ENCODE results near the gene ACER3.

DNA sequence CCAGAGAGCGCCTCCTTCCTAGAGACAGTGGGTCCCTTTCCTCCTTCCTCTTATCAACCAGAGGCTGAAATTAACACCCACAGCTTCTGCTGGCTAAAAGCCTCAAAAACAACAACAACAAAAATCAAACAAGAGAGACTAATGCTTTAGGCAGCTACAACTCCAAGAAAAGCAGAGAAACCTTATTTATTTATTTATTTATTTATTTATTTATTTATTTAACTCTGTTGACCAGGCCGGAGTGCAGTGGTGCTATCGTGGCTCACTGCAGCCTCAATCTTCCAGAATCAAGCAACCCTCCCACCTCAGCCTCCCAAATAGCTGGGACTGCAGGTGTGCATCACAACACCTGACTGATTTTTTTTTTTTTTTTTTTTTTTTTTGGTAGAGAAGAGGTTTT, 170.9 kb downstream of the ACER3 start:
- TF ChIP-seq CTCF (IDR thresholded peaks at IDR 0.05; ENCODE audit: low read depth, low read length) (no peak), EZH2phosphoT487 (IDR thresholded peaks at IDR 0.05; ENCODE audit: low read depth) (no peak)
